Bronchial epithelial cell (primary cell): Measurements from ENCODE around the gene NPTX1. TPM values are rescaled to one million over a fixed set of nuclear protein-coding genes. Genes with fewer than 3 reads are reported as not detected.

Experiments used
- DNase-seq: peaks from one replicate; pipeline ENCODE4 v3.0.0-alpha.2; 2010; ENCODE audit warnings: low read depth
- FAIRE-seq: peaks from 2 replicates; lab custom pipeline; 2011; peaks lifted over from hg19 to GRCh38; lab: Jason Lieb, UNC
- H3K27me3 ChIP-seq: 2 replicates; pipeline ENCODE4 v1.5.1; 2011; ENCODE audit warnings: low read length; ENCODE audit not compliant: control insufficient read depth, insufficient read depth
- H3K36me3 ChIP-seq: 2 replicates; pipeline ENCODE4 v1.5.1; 2011; ENCODE audit warnings: low read length; ENCODE audit not compliant: control insufficient read depth, insufficient read depth
- H3K4me3 ChIP-seq: 2 replicates; pipeline ENCODE4 v1.5.1; 2011; ENCODE audit warnings: mild to moderate bottlenecking, low read depth, low read length, control low read depth
- total RNA-seq: library from RNA; depleted of rRNA; stranded (reverse); fragments of >200 nt; gene quantifications from 2 replicates; pipeline ENCODE4 v1.2.1, GENCODE V29; 2014
- TF ChIP-seq, protein P1 (sequence below): IDR thresholded peaks from 2 replicates; pipeline ENCODE4 v1.5.1; 2011; ENCODE audit warnings: mild to moderate bottlenecking, moderate library complexity, low read length, control low read depth, inconsistent platforms; ENCODE audit not compliant: insufficient read depth, severe bottlenecking

The NPTX1 gene
- total RNA-seq, 1 donor from 2014 or later: under 0.01 TPM

GRCh38 chr17:80441598-80442322 is 34.6 kb downstream of the NPTX1 start:
- no peak for DNase-seq
- Histone ChIP-seq H3K27me3 (no peaks in the 10 kb centered on the region), H3K36me3 (no peaks in the 10 kb centered on the region), H3K4me3 (no peak overlapping the region)
- TF ChIP-seq, protein P1, sequence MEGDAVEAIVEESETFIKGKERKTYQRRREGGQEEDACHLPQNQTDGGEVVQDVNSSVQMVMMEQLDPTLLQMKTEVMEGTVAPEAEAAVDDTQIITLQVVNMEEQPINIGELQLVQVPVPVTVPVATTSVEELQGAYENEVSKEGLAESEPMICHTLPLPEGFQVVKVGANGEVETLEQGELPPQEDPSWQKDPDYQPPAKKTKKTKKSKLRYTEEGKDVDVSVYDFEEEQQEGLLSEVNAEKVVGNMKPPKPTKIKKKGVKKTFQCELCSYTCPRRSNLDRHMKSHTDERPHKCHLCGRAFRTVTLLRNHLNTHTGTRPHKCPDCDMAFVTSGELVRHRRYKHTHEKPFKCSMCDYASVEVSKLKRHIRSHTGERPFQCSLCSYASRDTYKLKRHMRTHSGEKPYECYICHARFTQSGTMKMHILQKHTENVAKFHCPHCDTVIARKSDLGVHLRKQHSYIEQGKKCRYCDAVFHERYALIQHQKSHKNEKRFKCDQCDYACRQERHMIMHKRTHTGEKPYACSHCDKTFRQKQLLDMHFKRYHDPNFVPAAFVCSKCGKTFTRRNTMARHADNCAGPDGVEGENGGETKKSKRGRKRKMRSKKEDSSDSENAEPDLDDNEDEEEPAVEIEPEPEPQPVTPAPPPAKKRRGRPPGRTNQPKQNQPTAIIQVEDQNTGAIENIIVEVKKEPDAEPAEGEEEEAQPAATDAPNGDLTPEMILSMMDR: no peak
- no peak for FAIRE-seq

DNA sequence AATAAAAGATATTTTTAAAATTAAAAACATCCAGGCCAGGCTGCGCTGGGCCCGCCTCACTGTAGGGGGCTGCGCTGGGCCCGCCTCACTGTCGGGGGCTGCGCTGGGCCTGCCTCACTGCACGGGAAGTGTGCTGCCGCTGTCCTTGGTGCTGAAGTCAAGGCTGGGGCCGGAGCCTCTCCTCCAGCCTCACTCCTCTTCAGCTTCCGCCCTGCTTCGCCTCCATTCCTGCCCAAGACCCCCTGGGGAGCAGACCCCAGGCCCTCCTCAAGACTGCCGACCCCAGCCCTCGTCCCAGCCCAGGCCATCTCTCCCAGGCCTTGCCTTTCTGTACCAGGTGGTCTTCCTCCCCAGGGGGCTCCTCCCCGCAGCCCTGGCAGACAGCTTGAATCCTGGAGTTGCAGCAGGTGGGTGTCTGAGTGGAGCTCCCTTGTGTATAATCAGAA is 35.3 kb downstream of the NPTX1 start:
- DNase-seq (no peak), FAIRE-seq (no peak)
- H3K4me3 ChIP-seq: no peak overlapping the region
- H3K36me3 ChIP-seq: no peaks in the 10 kb centered on the region
- TF ChIP-seq, protein P1: no peak
- H3K27me3 ChIP-seq: no peaks in the 10 kb centered on the region

GRCh38 chr17:80439499-80439898 is 36.9 kb downstream of the NPTX1 start:
- DNase-seq (no peak), FAIRE-seq (no peak)
- no peaks in the 10 kb centered on the region for H3K27me3 ChIP-seq
- TF ChIP-seq, protein P1: no peak
- H3K4me3 ChIP-seq: no peak overlapping the region
- no peaks in the 10 kb centered on the region for H3K36me3 ChIP-seq

DNA sequence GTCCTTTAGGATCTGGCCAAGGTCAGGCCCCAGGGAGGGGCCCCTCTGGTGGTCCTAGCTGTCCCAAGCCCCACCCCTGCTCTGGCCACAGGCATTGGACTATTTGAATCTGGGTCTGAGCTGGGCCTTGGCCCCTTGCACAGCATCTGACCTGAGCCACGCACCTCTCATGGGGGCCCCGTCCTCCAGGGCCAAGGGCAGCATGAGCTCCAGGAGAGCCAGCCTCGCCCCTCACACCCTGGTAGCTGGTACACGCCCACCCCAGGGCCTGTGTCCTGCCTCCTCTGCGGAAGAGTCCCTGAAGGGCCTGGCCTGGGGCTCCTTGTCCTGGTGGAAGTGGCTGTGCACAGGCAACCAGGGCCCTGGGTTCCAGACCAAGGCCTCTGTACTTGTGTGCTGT is 37.6 kb downstream of the NPTX1 start:
- no peaks in the 10 kb centered on the region for H3K36me3 ChIP-seq
- DNase-seq (no peak), FAIRE-seq (no peak)
- H3K27me3 ChIP-seq: no peaks in the 10 kb centered on the region
- TF ChIP-seq, protein P1: no peak
- H3K4me3 ChIP-seq: no peak overlapping the region

- TF ChIP-seq, protein P1: no peak
- FAIRE-seq (no peak), DNase-seq (no peak)
- Histone ChIP-seq H3K4me3 (no peak overlapping the region), H3K27me3 (no peaks in the 10 kb centered on the region), H3K36me3 (no peaks in the 10 kb centered on the region)
Observed at GRCh38 chr17:80437532-80437931, 38.9 kb downstream of the NPTX1 start.
